GM12801 (cell line): ENCODE results near the gene HMGN4.

ENCODE experiments used
- CTCF ChIP-seq: IDR thresholded peaks from one replicate; pipeline ENCODE4 v1.5.1; 2011; ENCODE audit warnings: control low read depth; ENCODE audit not compliant: insufficient read length; ENCODE audit errors: extremely low read depth

HMGN4 gene

GRCh38 chr6:26581164-26581915, 43.2 kb downstream of the HMGN4 start:
- no peak for TF ChIP-seq CTCF

- TF ChIP-seq CTCF, result no peak
These were observed 50.8 kb downstream of the HMGN4 start for GRCh38 chr6:26588965-26589364.

- no peak for TF ChIP-seq CTCF
These were observed 54.5 kb downstream of the HMGN4 start for GRCh38 chr6:26592649-26593048.

GRCh38 chr6:26593278-26594130, 55.3 kb downstream of the HMGN4 start:
- no peak for TF ChIP-seq CTCF

- TF ChIP-seq CTCF, result no peak
These were observed 55.9 kb downstream of the HMGN4 start for GRCh38 chr6:26594131-26594498.

- TF ChIP-seq CTCF, result no peak
These were observed 56.8 kb downstream of the HMGN4 start for GRCh38 chr6:26594730-26595632.

- no peak for TF ChIP-seq CTCF
These were observed 57.6 kb downstream of the HMGN4 start for GRCh38 chr6:26595669-26596269.
